Choroid plexus epithelial cell (primary cell): Measurements from ENCODE around the gene RTN4IP1.

Source experiments
- DNase-seq: peaks from one replicate; pipeline ENCODE4 v3.0.0-alpha.2; 2010; ENCODE audit warnings: low read depth
- H3K4me3 ChIP-seq: 2 replicates; pipeline ENCODE4 v1.5.1; 2011; ENCODE audit warnings: low read depth, mild to moderate bottlenecking, control low read depth, low read length, moderate library complexity
- CTCF ChIP-seq: conservative IDR thresholded peaks from 2 replicates; pipeline ENCODE4 v1.5.1; 2011; ENCODE audit warnings: low read depth, mild to moderate bottlenecking, control low read depth, inconsistent platforms, low read length, moderate library complexity

The RTN4IP1 gene

GRCh38 chr6:106586815-106587415, 42.4 kb downstream of the RTN4IP1 start:
- DNase-seq = no peak
- TF ChIP-seq CTCF = no peak
- no peak overlapping the region for H3K4me3 ChIP-seq

GRCh38 chr6:106581468-106581867, 47.8 kb downstream of the RTN4IP1 start:
- no peak for DNase-seq
- no peak overlapping the region for H3K4me3 ChIP-seq
- no peak for TF ChIP-seq CTCF

- DNase-seq = no peak
- H3K4me3 ChIP-seq = no peak overlapping the region
- no peak for TF ChIP-seq CTCF
Observed at GRCh38 chr6:106579281-106579680, 50.0 kb downstream of the RTN4IP1 start.

GRCh38 chr6:106574741-106575458, 54.4 kb downstream of the RTN4IP1 start:
- no peak for TF ChIP-seq CTCF
- H3K4me3 ChIP-seq = no peak overlapping the region
- peak; percentile 42 for DNase-seq

GRCh38 chr6:106572875-106573585, 56.3 kb downstream of the RTN4IP1 start:
- no peak for DNase-seq
- no peak for TF ChIP-seq CTCF
- H3K4me3 ChIP-seq = no peak overlapping the region

GRCh38 chr6:106572436-106572835, 56.9 kb downstream of the RTN4IP1 start:
- H3K4me3 ChIP-seq = no peak overlapping the region
- DNase-seq = no peak
- TF ChIP-seq CTCF = no peak
